Esophagus muscularis mucosa (tissue), 4 donors: ENCODE measurements around the gene GJA10. TPM values are rescaled to one million over a fixed set of nuclear protein-coding genes. Genes with fewer than 3 reads are reported as not detected.

ENCODE experiments used
- DNase-seq: peaks from one replicate; pipeline ENCODE4 v3.0.0-alpha.2; 2017; ENCODE audit errors: extremely low spot score
- H3K27ac ChIP-seq, 4 donors: fragments of 200-600 bp; sonication (generic); replicated peaks in 1 of 4; 1 replicate in 3 of 4; 2 replicates in 1 of 4; pipeline ENCODE4 v1.5.1; 2016 to 2019; ENCODE audit warnings: mild to moderate bottlenecking in 1 of 4
- H3K27me3 ChIP-seq, 4 donors: fragments of 200-600 bp; sonication (generic); one replicate each; pipeline versions ENCODE4 v1.5.1 to v1.6.0; 2016 to 2019
- H3K36me3 ChIP-seq, 4 donors: fragments of 200-600 bp; sonication (generic); one replicate each; pipeline ENCODE4 v1.5.1; 2016 to 2019
- H3K4me1 ChIP-seq, 4 donors: fragments of 200-600 bp; sonication (generic); one replicate each; pipeline ENCODE4 v1.5.1; 2016 to 2019
- H3K4me3 ChIP-seq, 4 donors: fragments of 200-600 bp; sonication (generic); 1 replicate in 2 of 4; 2 replicates in 2 of 4; pipeline ENCODE4 v1.5.1; 2016 to 2019; ENCODE audit warnings: mild to moderate bottlenecking in 4 of 4, moderate library complexity in 1 of 4
- H3K9me3 ChIP-seq, 4 donors: fragments of 200-600 bp; sonication (generic); 1 replicate in 3 of 4; 2 replicates in 1 of 4; pipeline ENCODE4 v1.5.1; 2016 to 2019
- EP300 ChIP-seq: sonication (generic); formaldehyde crosslinking; IDR thresholded peaks from one replicate; pipeline ENCODE4 v1.6.1; 2017; ENCODE audit warnings: antibody characterized with exemption
- POLR2A ChIP-seq: fragments of 450-650 bp; IDR thresholded peaks from one replicate; pipeline ENCODE4 v1.6.1; 2017; ENCODE audit warnings: antibody characterized with exemption, moderate library complexity, mild to moderate bottlenecking, low read depth
- POLR2AphosphoS5 ChIP-seq, 2 donors: sonication (generic); formaldehyde crosslinking; IDR thresholded peaks; one replicate each; pipeline ENCODE4 v1.6.1; 2017; ENCODE audit warnings: antibody characterized with exemption in 2 of 2
- WGBS: methylation state at CpG from one replicate; pipeline ENCODE4 v1.1.5; 2018; 5-methylcytosine and 5-hydroxymethylcytosine counted together
- intact Hi-C: fragments of 100-400 bp; cut with DNase I; formaldehyde crosslinking; loops from one replicate; pipeline ENCODE4 v1.15.1; 2023
- total RNA-seq, 4 donors: library from RNA; depleted of rRNA; stranded (reverse); fragments of >200 nt; gene quantifications; one replicate each; pipeline versions ENCODE4 v1.1.0 to v1.2.1, GENCODE V29; 2016
- TF ChIP-seq, protein P1 (sequence below), 3 experiments: fragments of 200-600 bp in 2 of 3; fragments of 450-650 bp in 1 of 3; sonication (generic) in 2 of 3; IDR thresholded peaks; one replicate each; pipeline ENCODE4 v1.5.1; 2017 to 2019; ENCODE audit warnings: antibody characterized with exemption in 3 of 3, mild to moderate bottlenecking in 2 of 3, moderate library complexity in 1 of 3

The GJA10 gene
- total RNA-seq, 4 donors from 2014 or later = not detected

GRCh38 chr6:89862698-89863097 is 31.6 kb upstream of the GJA10 start:
- Histone ChIP-seq H3K4me1 (no peaks in the 10 kb centered on the region), H3K9me3 (no peaks in the 10 kb centered on the region), H3K27me3 (no peaks in the 10 kb centered on the region), H3K4me3 (no peak overlapping the region), H3K27ac (no peak overlapping the region), H3K36me3 (peaks cover 41 to 100% (median 75%) of the 10 kb centered on the region in 4 donors)
- 89% methylated on average over 2 of the region's 2 CpGs for WGBS
- no peak for DNase-seq
- TF ChIP-seq, protein P1, sequence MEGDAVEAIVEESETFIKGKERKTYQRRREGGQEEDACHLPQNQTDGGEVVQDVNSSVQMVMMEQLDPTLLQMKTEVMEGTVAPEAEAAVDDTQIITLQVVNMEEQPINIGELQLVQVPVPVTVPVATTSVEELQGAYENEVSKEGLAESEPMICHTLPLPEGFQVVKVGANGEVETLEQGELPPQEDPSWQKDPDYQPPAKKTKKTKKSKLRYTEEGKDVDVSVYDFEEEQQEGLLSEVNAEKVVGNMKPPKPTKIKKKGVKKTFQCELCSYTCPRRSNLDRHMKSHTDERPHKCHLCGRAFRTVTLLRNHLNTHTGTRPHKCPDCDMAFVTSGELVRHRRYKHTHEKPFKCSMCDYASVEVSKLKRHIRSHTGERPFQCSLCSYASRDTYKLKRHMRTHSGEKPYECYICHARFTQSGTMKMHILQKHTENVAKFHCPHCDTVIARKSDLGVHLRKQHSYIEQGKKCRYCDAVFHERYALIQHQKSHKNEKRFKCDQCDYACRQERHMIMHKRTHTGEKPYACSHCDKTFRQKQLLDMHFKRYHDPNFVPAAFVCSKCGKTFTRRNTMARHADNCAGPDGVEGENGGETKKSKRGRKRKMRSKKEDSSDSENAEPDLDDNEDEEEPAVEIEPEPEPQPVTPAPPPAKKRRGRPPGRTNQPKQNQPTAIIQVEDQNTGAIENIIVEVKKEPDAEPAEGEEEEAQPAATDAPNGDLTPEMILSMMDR (IDR thresholded peaks at IDR 0.05) = no peak
- intact Hi-C loops = no loop called here

GRCh38 chr6:89866024-89866678 is 28.1 kb upstream of the GJA10 start:
- Histone ChIP-seq H3K27me3 (no peaks in the 10 kb centered on the region), H3K4me1 (no peaks in the 10 kb centered on the region), H3K9me3 (no peaks in the 10 kb centered on the region), H3K36me3 (peaks cover 24 to 92% (median 59%) of the 10 kb centered on the region in 4 donors), H3K27ac (no peak overlapping the region), H3K4me3 (no peak overlapping the region)
- no peak for TF ChIP-seq POLR2AphosphoS5 (IDR thresholded peaks at IDR 0.05)
- TF ChIP-seq, protein P1 (IDR thresholded peaks at IDR 0.05) = no peak
- TF ChIP-seq EP300 = no peak
- TF ChIP-seq POLR2A = no peak
- WGBS = 91% methylated on average over 6 of the region's 6 CpGs
- intact Hi-C loops = no loop called here
- DNase-seq = no peak

DNA sequence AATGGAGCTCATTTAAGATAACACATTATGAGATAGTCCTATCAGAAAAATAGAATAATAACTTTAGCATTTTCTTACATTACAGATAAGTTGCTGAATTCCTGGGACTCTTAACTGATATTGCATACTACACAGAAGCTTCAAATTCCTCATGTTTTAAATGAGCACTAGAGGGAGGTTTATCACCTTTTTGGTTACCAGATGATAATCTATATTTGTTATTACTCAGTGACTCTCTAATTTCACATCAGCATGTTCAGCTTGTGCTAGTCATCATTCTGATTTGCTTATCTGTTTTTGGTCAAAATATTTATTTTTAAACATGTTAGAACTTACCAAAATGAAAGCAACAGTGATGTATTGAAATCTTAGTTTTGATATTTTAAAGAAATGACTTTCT is 20.5 kb upstream of the GJA10 start:
- no peaks in the 10 kb centered on the region for H3K4me1 ChIP-seq
- H3K9me3 ChIP-seq = no peaks in the 10 kb centered on the region
- intact Hi-C loops = no loop called here
- TF ChIP-seq EP300 = no peak
- TF ChIP-seq, protein P1 (IDR thresholded peaks at IDR 0.05) = no peak
- TF ChIP-seq POLR2AphosphoS5 (IDR thresholded peaks at IDR 0.05) = no peak
- no peak for TF ChIP-seq POLR2A
- H3K27me3 ChIP-seq = no peaks in the 10 kb centered on the region
- H3K36me3 ChIP-seq = peaks cover 12 to 60% (median 36%) of the 10 kb centered on the region in 4 donors
- DNase-seq = no peak
- H3K27ac ChIP-seq = no peak overlapping the region
- H3K4me3 ChIP-seq = no peak overlapping the region

GRCh38 chr6:89874438-89874837 is 19.8 kb upstream of the GJA10 start:
- intact Hi-C loops = no loop called here
- Histone ChIP-seq H3K27me3 (no peaks in the 10 kb centered on the region), H3K4me3 (no peak overlapping the region), H3K9me3 (no peaks in the 10 kb centered on the region), H3K4me1 (no peaks in the 10 kb centered on the region), H3K36me3 (peaks cover 12 to 53% (median 36%) of the 10 kb centered on the region in 4 donors), H3K27ac (no peak overlapping the region)
- TF ChIP-seq, protein P1 (IDR thresholded peaks at IDR 0.05) = no peak
- TF ChIP-seq POLR2AphosphoS5 (IDR thresholded peaks at IDR 0.05) (no peak), POLR2A (no peak), EP300 (no peak)
- WGBS = 92% methylated on average over 3 of the region's 3 CpGs
- DNase-seq = no peak
